ENCODE results near the gene SPEN.
A peak's percentile ranks its signal among the peaks of the same experiment; 100 is the strongest.

The SPEN gene

DNA sequence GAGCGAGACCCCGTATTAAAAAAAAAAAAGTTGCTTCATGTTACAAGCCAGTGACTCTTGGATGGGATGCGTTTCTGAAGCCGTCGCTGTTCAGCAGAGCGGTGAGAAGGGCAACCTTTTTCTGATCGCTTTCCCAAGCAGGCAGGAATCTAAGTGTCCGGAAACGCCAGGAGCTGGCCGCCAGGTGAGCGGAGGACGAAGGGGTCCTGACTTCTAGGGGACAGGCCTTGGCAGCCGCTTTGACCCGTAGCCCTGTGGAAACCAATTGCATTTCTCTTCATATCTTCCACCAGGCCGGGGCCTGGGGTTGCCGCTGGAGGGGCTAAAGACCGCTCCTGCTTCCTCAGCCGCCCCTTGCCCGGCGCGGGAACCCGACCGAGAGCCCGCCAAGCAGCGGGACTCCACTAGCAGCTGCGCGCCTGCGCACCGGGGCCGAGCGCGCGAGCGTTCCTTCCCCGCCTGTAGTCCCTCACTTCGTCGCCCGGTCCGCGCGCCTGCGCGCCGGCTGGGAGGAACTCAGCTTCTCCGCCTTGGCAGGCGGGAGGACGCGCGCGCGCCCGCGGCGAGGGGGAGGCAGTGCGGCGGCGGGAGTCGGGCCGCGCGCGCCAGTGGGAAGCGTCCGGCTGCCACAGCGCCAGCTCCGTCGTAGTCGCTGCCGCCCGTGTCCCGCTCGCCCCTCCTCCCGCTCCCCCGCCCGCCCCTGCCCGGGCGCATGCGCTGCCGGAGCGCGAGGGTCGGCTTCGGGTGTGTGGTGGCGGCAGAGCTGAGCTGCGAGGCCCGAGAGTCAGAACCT lies at the start of gene SPEN (continued):
- TF ChIP-seq, protein P1, sequence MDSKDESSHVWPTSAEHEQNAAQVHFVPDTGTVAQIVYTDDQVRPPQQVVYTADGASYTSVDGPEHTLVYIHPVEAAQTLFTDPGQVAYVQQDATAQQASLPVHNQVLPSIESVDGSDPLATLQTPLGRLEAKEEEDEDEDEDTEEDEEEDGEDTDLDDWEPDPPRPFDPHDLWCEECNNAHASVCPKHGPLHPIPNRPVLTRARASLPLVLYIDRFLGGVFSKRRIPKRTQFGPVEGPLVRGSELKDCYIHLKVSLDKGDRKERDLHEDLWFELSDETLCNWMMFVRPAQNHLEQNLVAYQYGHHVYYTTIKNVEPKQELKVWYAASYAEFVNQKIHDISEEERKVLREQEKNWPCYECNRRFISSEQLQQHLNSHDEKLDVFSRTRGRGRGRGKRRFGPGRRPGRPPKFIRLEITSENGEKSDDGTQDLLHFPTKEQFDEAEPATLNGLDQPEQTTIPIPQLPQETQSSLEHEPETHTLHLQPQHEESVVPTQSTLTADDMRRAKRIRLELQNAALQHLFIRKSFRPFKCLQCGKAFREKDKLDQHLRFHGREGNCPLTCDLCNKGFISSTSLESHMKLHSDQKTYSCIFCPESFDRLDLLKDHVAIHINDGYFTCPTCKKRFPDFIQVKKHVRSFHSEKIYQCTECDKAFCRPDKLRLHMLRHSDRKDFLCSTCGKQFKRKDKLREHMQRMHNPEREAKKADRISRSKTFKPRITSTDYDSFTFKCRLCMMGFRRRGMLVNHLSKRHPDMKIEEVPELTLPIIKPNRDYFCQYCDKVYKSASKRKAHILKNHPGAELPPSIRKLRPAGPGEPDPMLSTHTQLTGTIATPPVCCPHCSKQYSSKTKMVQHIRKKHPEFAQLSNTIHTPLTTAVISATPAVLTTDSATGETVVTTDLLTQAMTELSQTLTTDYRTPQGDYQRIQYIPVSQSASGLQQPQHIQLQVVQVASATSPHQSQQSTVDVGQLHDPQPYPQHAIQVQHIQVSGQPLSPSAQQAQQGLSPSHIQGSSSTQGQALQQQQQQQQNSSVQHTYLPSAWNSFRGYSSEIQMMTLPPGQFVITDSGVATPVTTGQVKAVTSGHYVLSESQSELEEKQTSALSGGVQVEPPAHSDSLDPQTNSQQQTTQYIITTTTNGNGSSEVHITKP (tag by site-specific recombination; IDR thresholded peaks at IDR 0.05): no peak; the same call in 1 of the 2 replicates
- no peak for TF ChIP-seq ZNF670 (tag by site-specific recombination; IDR thresholded peaks at IDR 0.05; ENCODE audit: low read depth)
- TF ChIP-seq ZNF747 (tag by site-specific recombination; IDR thresholded peaks at IDR 0.05): no peak
- peak; percentile 62; the same call in 1 of the 2 replicates for TF ChIP-seq KLF16 (tag by site-specific recombination; IDR thresholded peaks at IDR 0.05)
- TF ChIP-seq ZNF548 (tag by site-specific recombination; IDR thresholded peaks at IDR 0.05): no peak
- TF ChIP-seq, protein P2, sequence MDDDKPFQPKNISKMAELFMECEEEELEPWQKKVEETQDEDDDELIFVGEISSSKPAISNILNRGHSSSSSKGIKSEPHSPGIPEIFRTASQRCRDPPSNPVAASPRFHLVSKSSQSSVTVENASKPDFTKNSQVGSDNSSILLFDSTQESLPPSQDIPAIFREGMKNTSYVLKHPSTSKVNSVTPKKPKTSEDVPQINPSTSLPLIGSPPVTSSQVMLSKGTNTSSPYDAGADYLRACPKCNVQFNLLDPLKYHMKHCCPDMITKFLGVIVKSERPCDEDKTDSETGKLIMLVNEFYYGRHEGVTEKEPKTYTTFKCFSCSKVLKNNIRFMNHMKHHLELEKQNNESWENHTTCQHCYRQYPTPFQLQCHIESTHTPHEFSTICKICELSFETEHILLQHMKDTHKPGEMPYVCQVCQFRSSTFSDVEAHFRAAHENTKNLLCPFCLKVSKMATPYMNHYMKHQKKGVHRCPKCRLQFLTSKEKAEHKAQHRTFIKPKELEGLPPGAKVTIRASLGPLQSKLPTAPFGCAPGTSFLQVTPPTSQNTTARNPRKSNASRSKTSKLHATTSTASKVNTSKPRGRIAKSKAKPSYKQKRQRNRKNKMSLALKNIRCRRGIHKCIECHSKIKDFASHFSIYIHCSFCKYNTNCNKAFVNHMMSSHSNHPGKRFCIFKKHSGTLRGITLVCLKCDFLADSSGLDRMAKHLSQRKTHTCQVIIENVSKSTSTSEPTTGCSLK (tag by site-specific recombination; IDR thresholded peaks at IDR 0.05): no peak
- no peak for TF ChIP-seq ZNF837 (tag by site-specific recombination; IDR thresholded peaks at IDR 0.05)
- no peak for TF ChIP-seq REPIN1 (tag by site-specific recombination; IDR thresholded peaks at IDR 0.05; ENCODE audit: low read depth)
- TF ChIP-seq ZNF24 (tag by site-specific recombination; IDR thresholded peaks at IDR 0.05): peak; percentile 56; the same call in 1 of the 2 replicates
- TF ChIP-seq ZNF155 (tag by site-specific recombination; IDR thresholded peaks at IDR 0.05): no peak
- TF ChIP-seq GLIS2 (tag by site-specific recombination; IDR thresholded peaks at IDR 0.05): no peak
- no peak for TF ChIP-seq SETDB1 (IDR thresholded peaks at IDR 0.05; ENCODE audit: insufficient read length, low read length)
- TF ChIP-seq ZNF660 (tag by site-specific recombination; IDR thresholded peaks at IDR 0.05): peak; percentile 77
- 0 out of 2 replicates have a peak, but pooled peaks have one; percentile 22 for TF ChIP-seq TSHZ1 (tag by site-specific recombination; IDR thresholded peaks at IDR 0.05; ENCODE audit: borderline replicate concordance)
- TF ChIP-seq ZNF274 (IDR thresholded peaks at IDR 0.05; ENCODE audit: low read length): no peak
- no peak for TF ChIP-seq ZNF274 (tag by site-specific recombination; IDR thresholded peaks at IDR 0.05; ENCODE audit: borderline replicate concordance)
- TF ChIP-seq MEIS1 (CRISPR knock-in tag; IDR thresholded peaks at IDR 0.05; ENCODE audit: borderline replicate concordance): no peak
- TF ChIP-seq ZNF626 (tag by site-specific recombination; IDR thresholded peaks at IDR 0.05): no peak
- TF ChIP-seq ZNF18 (tag by site-specific recombination; IDR thresholded peaks at IDR 0.05): peak; percentile 23; the same call in 1 of the 2 replicates
- TF ChIP-seq ZNF692 (tag by site-specific recombination; IDR thresholded peaks at IDR 0.05): no peak; the same call in none of the 2 replicates
- TF ChIP-seq GLI2 (tag by site-specific recombination; IDR thresholded peaks at IDR 0.05; ENCODE audit: borderline replicate concordance, low read depth): no peak
- TF ChIP-seq, protein P3, sequence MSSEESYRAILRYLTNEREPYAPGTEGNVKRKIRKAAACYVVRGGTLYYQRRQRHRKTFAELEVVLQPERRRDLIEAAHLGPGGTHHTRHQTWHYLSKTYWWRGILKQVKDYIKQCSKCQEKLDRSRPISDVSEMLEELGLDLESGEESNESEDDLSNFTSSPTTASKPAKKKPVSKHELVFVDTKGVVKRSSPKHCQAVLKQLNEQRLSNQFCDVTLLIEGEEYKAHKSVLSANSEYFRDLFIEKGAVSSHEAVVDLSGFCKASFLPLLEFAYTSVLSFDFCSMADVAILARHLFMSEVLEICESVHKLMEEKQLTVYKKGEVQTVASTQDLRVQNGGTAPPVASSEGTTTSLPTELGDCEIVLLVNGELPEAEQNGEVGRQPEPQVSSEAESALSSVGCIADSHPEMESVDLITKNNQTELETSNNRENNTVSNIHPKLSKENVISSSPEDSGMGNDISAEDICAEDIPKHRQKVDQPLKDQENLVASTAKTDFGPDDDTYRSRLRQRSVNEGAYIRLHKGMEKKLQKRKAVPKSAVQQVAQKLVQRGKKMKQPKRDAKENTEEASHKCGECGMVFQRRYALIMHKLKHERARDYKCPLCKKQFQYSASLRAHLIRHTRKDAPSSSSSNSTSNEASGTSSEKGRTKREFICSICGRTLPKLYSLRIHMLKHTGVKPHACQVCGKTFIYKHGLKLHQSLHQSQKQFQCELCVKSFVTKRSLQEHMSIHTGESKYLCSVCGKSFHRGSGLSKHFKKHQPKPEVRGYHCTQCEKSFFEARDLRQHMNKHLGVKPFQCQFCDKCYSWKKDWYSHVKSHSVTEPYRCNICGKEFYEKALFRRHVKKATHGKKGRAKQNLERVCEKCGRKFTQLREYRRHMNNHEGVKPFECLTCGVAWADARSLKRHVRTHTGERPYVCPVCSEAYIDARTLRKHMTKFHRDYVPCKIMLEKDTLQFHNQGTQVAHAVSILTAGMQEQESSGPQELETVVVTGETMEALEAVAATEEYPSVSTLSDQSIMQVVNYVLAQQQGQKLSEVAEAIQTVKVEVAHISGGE (tag by site-specific recombination; conservative IDR thresholded peaks at IDR 0.05; ENCODE audit: low read depth): peak; percentile 34; the same call in 1 of the 2 replicates
- no peak for TF ChIP-seq ZNF239 (tag by site-specific recombination; IDR thresholded peaks at IDR 0.05)
